Upper lobe of left lung (tissue), 6 donors: Measurements from ENCODE around the gene UGCG. TPM values are rescaled to one million over a fixed set of nuclear protein-coding genes. Genes with fewer than 3 reads are reported as not detected.
"Not testable (repeated sequence)": the region's sequence is repeated elsewhere in the genome, so short reads cannot be mapped to it uniquely, and the experiment has no call there.

ENCODE experiments used
- ATAC-seq, 2 donors: fragments of 200-7000 bp; cut with Tn5 transposase; one replicate each; pipeline ENCODE4 v1.9.1; 2022; ENCODE audit warnings: mild to moderate bottlenecking in 2 of 2, moderate library complexity in 2 of 2; ENCODE audit not compliant: low FRiP score in 2 of 2
- DNase-seq, 2 donors: peaks; one replicate each; pipeline ENCODE4 v3.0.0-alpha.2; 2019 to 2020
- H3K27ac ChIP-seq, 4 donors: fragments of 200-600 bp; sonication (generic); one replicate each; pipeline ENCODE4 v1.5.1; 2016 to 2019
- H3K27me3 ChIP-seq, 4 donors: fragments of 200-600 bp; sonication (generic); one replicate each; pipeline ENCODE4 v1.5.1; 2017 to 2019
- H3K36me3 ChIP-seq, 4 donors: fragments of 200-600 bp; sonication (generic); one replicate each; pipeline ENCODE4 v1.5.1; 2016 to 2019
- H3K4me1 ChIP-seq, 4 donors: fragments of 200-600 bp; sonication (generic); one replicate each; pipeline ENCODE4 v1.5.1; 2018 to 2019
- H3K4me3 ChIP-seq, 4 donors: fragments of 200-600 bp; sonication (generic); one replicate each; pipeline ENCODE4 v1.5.1; 2017 to 2019; ENCODE audit warnings: mild to moderate bottlenecking in 2 of 4, moderate library complexity in 1 of 4
- H3K9me3 ChIP-seq, 4 donors: fragments of 200-600 bp; sonication (generic); one replicate each; pipeline ENCODE4 v1.5.1; 2018 to 2019
- EP300 ChIP-seq, 4 donors: sonication (generic); formaldehyde crosslinking; IDR thresholded peaks; one replicate each; pipeline ENCODE4 v1.5.1; 2017; ENCODE audit warnings: antibody characterized with exemption in 4 of 4, control low read depth in 2 of 4
- POLR2A ChIP-seq, 4 donors: fragments of 450-650 bp; IDR thresholded peaks; one replicate each; pipeline ENCODE4 v1.5.1; 2016 to 2017; ENCODE audit warnings: antibody characterized with exemption in 4 of 4, mild to moderate bottlenecking in 2 of 4
- POLR2AphosphoS5 ChIP-seq, 2 donors: sonication (generic); formaldehyde crosslinking; IDR thresholded peaks; one replicate each; pipeline ENCODE4 v1.5.1; 2017; ENCODE audit warnings: antibody characterized with exemption in 2 of 2
- WGBS, 2 donors: methylation state at CpG; one replicate each; pipeline ENCODE4 v1.1.5; 2017 to 2018; 5-methylcytosine and 5-hydroxymethylcytosine counted together
- total RNA-seq, 6 donors: library from RNA; depleted of rRNA in 4 of 6; stranded (reverse); fragments of >200 nt in 4 of 6; gene quantifications; one replicate each; pipeline versions ENCODE4 v1.1.0 to v1.2.1, GENCODE V29; 2016 to 2021
- TF ChIP-seq, protein P1 (sequence below), 6 experiments: fragments of 450-650 bp in 4 of 6; fragments of 200-600 bp in 2 of 6; sonication (generic) in 2 of 6; IDR thresholded peaks; one replicate each; pipeline ENCODE4 v1.5.1; 2016 to 2019; ENCODE audit warnings: antibody characterized with exemption in 6 of 6
- donor health status: DM: no; HTN: no; CAD: no; lungs with moderate emphysema.
- donor health status: DM: no; HTN: yes; CAD: no; lungs with severe emphysema.

UGCG gene
- total RNA-seq, 6 donors from 2014 or later: 21.4 to 79.7 (median 35.7) TPM

DNA sequence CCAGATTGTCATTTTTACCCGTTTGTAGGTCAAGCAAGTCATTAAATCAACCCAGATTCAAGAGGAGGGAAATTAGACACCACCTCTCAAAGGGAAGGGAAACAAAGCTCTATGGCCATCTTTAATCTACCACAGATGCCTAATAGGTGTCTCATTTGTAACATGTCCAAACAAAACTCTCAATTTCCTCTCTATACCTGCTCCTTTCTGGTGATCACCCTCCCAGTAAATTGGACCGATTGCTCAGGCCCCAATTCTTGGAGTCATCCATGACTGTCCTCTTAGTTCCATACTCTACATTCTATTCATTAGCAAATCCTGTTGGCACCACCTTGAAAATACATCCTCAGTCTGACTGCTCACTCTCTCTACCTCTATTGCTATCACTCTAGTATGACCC, 22.1 kb upstream of the UGCG start:
- no peak for ATAC-seq
- Histone ChIP-seq H3K36me3 (no peaks in the 10 kb centered on the region), H3K27ac (no peak overlapping the region), H3K27me3 (no peaks in the 10 kb centered on the region), H3K4me1 (no peaks in the 10 kb centered on the region), H3K9me3 (no peaks in the 10 kb centered on the region), H3K4me3 (no peak overlapping the region)
- whole genome bisulfite sequencing, 2 donors: 69 to 90% methylated on average over 2 of the region's 2 CpGs
- no peak for DNase-seq
- no peak for TF ChIP-seq POLR2A (IDR thresholded peaks at IDR 0.05)
- TF ChIP-seq POLR2AphosphoS5 (IDR thresholded peaks at IDR 0.05): no peak
- TF ChIP-seq EP300 (IDR thresholded peaks at IDR 0.05): no peak
- TF ChIP-seq, protein P1, sequence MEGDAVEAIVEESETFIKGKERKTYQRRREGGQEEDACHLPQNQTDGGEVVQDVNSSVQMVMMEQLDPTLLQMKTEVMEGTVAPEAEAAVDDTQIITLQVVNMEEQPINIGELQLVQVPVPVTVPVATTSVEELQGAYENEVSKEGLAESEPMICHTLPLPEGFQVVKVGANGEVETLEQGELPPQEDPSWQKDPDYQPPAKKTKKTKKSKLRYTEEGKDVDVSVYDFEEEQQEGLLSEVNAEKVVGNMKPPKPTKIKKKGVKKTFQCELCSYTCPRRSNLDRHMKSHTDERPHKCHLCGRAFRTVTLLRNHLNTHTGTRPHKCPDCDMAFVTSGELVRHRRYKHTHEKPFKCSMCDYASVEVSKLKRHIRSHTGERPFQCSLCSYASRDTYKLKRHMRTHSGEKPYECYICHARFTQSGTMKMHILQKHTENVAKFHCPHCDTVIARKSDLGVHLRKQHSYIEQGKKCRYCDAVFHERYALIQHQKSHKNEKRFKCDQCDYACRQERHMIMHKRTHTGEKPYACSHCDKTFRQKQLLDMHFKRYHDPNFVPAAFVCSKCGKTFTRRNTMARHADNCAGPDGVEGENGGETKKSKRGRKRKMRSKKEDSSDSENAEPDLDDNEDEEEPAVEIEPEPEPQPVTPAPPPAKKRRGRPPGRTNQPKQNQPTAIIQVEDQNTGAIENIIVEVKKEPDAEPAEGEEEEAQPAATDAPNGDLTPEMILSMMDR (IDR thresholded peaks at IDR 0.05): no peak

DNA sequence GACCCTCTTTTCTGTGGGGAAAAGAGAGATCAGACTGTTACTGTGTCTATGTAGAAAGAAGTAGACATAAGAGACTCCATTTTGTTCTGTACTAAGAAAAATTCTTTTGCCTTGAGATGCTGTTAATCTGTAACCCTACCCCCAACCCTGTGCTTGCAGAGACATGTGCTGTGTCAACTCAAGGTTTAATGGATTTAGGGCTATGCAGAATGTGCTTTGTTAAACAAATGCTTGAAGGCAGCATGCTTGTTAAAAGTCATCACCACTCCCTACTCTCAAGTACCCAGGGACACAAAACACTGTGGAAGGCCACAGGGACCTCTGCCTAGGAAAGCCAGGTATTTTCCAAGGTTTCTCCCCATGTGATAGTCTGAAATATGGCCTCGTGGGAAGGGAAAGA, 21.3 kb upstream of the UGCG start:
- H3K27me3 ChIP-seq, H3K4me3 ChIP-seq, DNase-seq, ATAC-seq, H3K9me3 ChIP-seq, H3K36me3 ChIP-seq, H3K4me1 ChIP-seq, H3K27ac ChIP-seq: not testable (repeated sequence)
- 46 to 63% methylated on average over 1 of the region's 1 CpG for WGBS, 2 donors

DNA sequence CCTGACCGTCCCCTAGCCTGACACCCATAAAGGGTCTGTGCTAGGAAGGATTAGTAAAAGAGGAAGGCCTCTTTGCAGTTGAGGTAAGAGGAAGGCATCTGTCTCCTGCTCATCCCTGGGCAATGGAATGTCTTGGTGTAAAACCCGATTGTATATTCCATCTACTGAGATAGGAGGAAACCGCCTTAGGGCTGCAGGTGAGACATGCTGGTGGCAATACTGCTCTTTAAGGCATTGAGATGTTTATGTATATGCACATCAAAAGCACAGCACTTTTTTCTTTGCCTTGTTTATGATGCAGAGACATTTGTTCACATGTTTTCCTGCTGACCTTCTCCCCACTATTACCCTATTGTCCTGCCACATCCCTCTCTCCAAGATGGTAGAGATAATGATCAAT, 20.9 kb upstream of the UGCG start:
- ATAC-seq, DNase-seq, H3K27ac ChIP-seq, H3K4me1 ChIP-seq, H3K9me3 ChIP-seq, H3K36me3 ChIP-seq, H3K4me3 ChIP-seq, H3K27me3 ChIP-seq: not testable (repeated sequence)
- WGBS, 2 donors: 75 to 87% methylated on average over 3 of the region's 3 CpGs

DNA sequence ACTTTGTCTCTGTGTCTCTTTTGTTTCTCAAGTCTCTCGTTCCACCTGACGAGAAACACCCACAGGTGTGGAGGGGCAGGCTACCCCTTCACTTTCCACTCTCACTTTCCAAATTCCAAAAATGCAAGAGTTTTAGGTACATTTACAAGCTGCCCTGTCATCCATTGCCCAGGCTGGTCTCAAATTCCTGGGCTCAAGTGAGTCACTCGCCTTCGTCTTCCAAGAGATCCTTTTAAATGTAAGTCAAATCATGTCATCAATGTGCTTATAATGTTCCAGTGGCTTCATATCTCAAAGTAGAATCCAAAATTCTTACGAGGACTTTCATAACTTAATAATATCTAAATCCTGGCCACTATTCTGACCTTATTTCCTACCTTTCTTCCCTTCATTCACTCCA, 20.4 kb upstream of the UGCG start:
- Histone ChIP-seq H3K4me3 (no peak overlapping the region), H3K27ac (no peak overlapping the region), H3K4me1 (no peaks in the 10 kb centered on the region), H3K27me3 (no peaks in the 10 kb centered on the region), H3K9me3 (no peaks in the 10 kb centered on the region), H3K36me3 (no peaks in the 10 kb centered on the region)
- TF ChIP-seq POLR2A (IDR thresholded peaks at IDR 0.05): no peak
- TF ChIP-seq POLR2AphosphoS5 (IDR thresholded peaks at IDR 0.05): no peak
- TF ChIP-seq EP300 (IDR thresholded peaks at IDR 0.05): no peak
- TF ChIP-seq, protein P1 (IDR thresholded peaks at IDR 0.05): no peak
- DNase-seq (no peak), ATAC-seq (no peak)
- 83 to 91% methylated on average over 5 of the region's 5 CpGs for WGBS, 2 donors

DNA sequence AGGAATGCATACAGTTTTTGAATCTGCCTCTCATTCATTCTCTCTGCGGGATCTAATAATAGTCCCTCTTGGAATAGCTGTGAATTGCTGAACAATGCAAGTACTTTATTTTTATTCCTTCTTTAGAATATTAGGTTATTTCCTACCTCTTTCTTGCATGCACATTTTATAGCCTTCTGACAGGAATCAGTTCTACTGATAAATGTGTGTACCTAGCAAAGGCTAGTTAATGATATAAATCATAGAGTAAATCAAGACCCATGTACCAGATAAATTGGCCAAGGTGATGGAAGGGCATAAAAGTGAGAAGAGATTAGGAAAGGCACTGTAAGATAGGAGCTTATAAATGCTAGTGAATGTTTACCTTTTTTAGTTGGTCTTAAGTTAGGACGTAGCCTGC, 19.2 kb upstream of the UGCG start:
- no peak overlapping the region for H3K27ac ChIP-seq
- no peak overlapping the region for H3K4me3 ChIP-seq
- ATAC-seq (no peak), DNase-seq (no peak)
- WGBS, 2 donors: 93 to 96% methylated on average over 2 of the region's 2 CpGs
- H3K27me3 ChIP-seq: no peaks in the 10 kb centered on the region
- H3K9me3 ChIP-seq: no peaks in the 10 kb centered on the region
- no peaks in the 10 kb centered on the region for H3K4me1 ChIP-seq
- no peaks in the 10 kb centered on the region for H3K36me3 ChIP-seq
- TF ChIP-seq EP300 (IDR thresholded peaks at IDR 0.05) (no peak), POLR2A (IDR thresholded peaks at IDR 0.05) (no peak), POLR2AphosphoS5 (IDR thresholded peaks at IDR 0.05) (no peak)
- TF ChIP-seq, protein P1 (IDR thresholded peaks at IDR 0.05): no peak

DNA sequence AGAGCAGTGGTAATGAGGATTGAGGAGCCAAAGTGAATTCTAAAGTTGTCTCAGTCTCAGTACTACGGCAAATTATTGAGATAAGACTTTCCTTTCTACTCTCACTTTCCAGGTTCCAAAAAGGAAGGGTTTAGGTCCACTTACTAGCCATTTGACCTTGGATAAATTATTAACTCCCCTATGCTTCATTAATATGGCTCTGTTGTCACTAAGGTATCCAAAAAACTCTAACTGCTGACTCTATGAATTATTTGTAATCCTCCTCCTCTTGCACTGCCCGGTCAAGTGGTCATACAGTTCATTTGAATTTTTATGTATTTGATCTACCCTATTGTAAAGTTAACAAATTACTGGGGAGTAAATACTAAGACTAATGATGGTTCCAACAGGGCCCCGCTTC, 17.7 kb upstream of the UGCG start:
- TF ChIP-seq POLR2A (IDR thresholded peaks at IDR 0.05) (no peak), POLR2AphosphoS5 (IDR thresholded peaks at IDR 0.05) (no peak), EP300 (IDR thresholded peaks at IDR 0.05) (no peak)
- TF ChIP-seq, protein P1 (IDR thresholded peaks at IDR 0.05): no peak
- 53 to 84% methylated on average over 3 of the region's 3 CpGs for WGBS, 2 donors
- no peaks in the 10 kb centered on the region for H3K36me3 ChIP-seq
- H3K27me3 ChIP-seq: no peaks in the 10 kb centered on the region
- no peaks in the 10 kb centered on the region for H3K9me3 ChIP-seq
- H3K4me1 ChIP-seq: no peaks in the 10 kb centered on the region
- no peak overlapping the region for H3K4me3 ChIP-seq
- DNase-seq: no peak
- ATAC-seq: no peak
- H3K27ac ChIP-seq: no peak overlapping the region
